ENCODE data around the gene GPD1. TPM values are rescaled to one million over a fixed set of nuclear protein-coding genes. Genes with fewer than 3 reads are reported as not detected.

GPD1 gene
- 12.2 TPM for total RNA-seq

- H3K4me1 ChIP-seq = peaks cover 6% of the 10 kb centered on the region in 2 donors
- H3K27me3 ChIP-seq = no peaks in the 10 kb centered on the region
- peaks cover 14 to 24% of the 10 kb centered on the region in 2 donors for H3K36me3 ChIP-seq
- H3K4me3 ChIP-seq = no peak within 1 kb of the TSS
- peak in 1 of 2 donors; percentile 74 for DNase-seq (ENCODE audit: low spot score in 2 of 2)
- TF ChIP-seq, protein P1, sequence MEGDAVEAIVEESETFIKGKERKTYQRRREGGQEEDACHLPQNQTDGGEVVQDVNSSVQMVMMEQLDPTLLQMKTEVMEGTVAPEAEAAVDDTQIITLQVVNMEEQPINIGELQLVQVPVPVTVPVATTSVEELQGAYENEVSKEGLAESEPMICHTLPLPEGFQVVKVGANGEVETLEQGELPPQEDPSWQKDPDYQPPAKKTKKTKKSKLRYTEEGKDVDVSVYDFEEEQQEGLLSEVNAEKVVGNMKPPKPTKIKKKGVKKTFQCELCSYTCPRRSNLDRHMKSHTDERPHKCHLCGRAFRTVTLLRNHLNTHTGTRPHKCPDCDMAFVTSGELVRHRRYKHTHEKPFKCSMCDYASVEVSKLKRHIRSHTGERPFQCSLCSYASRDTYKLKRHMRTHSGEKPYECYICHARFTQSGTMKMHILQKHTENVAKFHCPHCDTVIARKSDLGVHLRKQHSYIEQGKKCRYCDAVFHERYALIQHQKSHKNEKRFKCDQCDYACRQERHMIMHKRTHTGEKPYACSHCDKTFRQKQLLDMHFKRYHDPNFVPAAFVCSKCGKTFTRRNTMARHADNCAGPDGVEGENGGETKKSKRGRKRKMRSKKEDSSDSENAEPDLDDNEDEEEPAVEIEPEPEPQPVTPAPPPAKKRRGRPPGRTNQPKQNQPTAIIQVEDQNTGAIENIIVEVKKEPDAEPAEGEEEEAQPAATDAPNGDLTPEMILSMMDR (IDR thresholded peaks at IDR 0.05) = peak in 1 of 3 experiments; percentile 5
- intact Hi-C loops (cut with DNase I) = no loop called here
- H3K9me3 ChIP-seq = no peaks in the 10 kb centered on the region
- H3K27ac ChIP-seq = peak within 1 kb of the TSS in 1 of 2 donors; percentile 5
Measured at GRCh38 chr12:50103767-50104321, at the start of gene GPD1. GPD1 (plus strand) TSS chr12:50104008; CDS start chr12:50104051, 43 bp downstream.

- H3K4me1 ChIP-seq = peaks cover 2 to 5% of the 10 kb centered on the region in 2 donors
- intact Hi-C loops (cut with DNase I) = loop anchor here (2.0 to 5.0 kb wide), 3 partner anchors 89 to 279 kb away; no protein-coding TSS in a partner anchor
- no peaks in the 10 kb centered on the region for H3K27me3 ChIP-seq
- no peak overlapping the region for H3K4me3 ChIP-seq
- H3K9me3 ChIP-seq = no peaks in the 10 kb centered on the region
- H3K36me3 ChIP-seq = no peaks in the 10 kb centered on the region
- no peak overlapping the region for H3K27ac ChIP-seq
- TF ChIP-seq, protein P1 (IDR thresholded peaks at IDR 0.05) = peak; percentile 78 to 94 (median 92)
- DNase-seq (ENCODE audit: low spot score in 2 of 2) = no peak
Measured at GRCh38 chr12:50055831-50056638, 47.8 kb upstream of the GPD1 start.

- Histone ChIP-seq H3K9me3 (no peaks in the 10 kb centered on the region), H3K27ac (no peak overlapping the region), H3K4me1 (peaks cover 2 to 5% of the 10 kb centered on the region in 2 donors), H3K36me3 (no peaks in the 10 kb centered on the region), H3K4me3 (peak overlapping the region in 1 of 2 donors; percentile 73), H3K27me3 (no peaks in the 10 kb centered on the region)
- TF ChIP-seq, protein P1 (IDR thresholded peaks at IDR 0.05) = no peak
- intact Hi-C loops (cut with DNase I) = loop anchor here (2.0 to 5.0 kb wide), 3 partner anchors 90 to 279 kb away; no protein-coding TSS in a partner anchor
- DNase-seq (ENCODE audit: low spot score in 2 of 2) = no peak
Measured at GRCh38 chr12:50056639-50056976, 47.2 kb upstream of the GPD1 start.

- Histone ChIP-seq H3K9me3 (no peaks in the 10 kb centered on the region), H3K4me1 (peaks cover 2 to 5% of the 10 kb centered on the region in 2 donors), H3K36me3 (no peaks in the 10 kb centered on the region), H3K27ac (no peak within 1 kb of the TSS), H3K27me3 (no peaks in the 10 kb centered on the region), H3K4me3 (peak within 1 kb of the TSS; percentile 56 to 73)
- peak in 1 of 2 donors; percentile 79 for DNase-seq (ENCODE audit: low spot score in 2 of 2)
- TF ChIP-seq, protein P1 (IDR thresholded peaks at IDR 0.05) = peak in 1 of 3 experiments; percentile 7
- intact Hi-C loops (cut with DNase I) = loop anchor here (2.0 to 5.0 kb wide), 3 partner anchors 90 to 280 kb away; no protein-coding TSS in a partner anchor
Measured at GRCh38 chr12:50057000-50057841, 46.6 kb upstream of the GPD1 start, which contains the start of gene ASIC1. ASIC1 (plus strand) TSS chr12:50057596; CDS start chr12:50058767, 1,171 bp downstream.
